Common myeloid progenitor, CD34-positive (primary cell): ENCODE data around the gene TRAPPC13.
"Not testable (repeated sequence)": the region's sequence is repeated elsewhere in the genome, so short reads cannot be mapped to it uniquely, and the experiment has no call there.

Source experiments
- CTCF ChIA-PET: fragments of 350-600 bp; sonication (Branson Sonifier 250); formaldehyde crosslinking; loops from one replicate; lab custom pipeline; 2021; ENCODE audit warnings: antibody characterized with exemption; lab: Charles Lee
- POLR2A ChIA-PET: fragments of 350-600 bp; sonication (Branson Sonifier 250); formaldehyde crosslinking; loops from one replicate; lab custom pipeline; 2021; ENCODE audit warnings: antibody characterized with exemption; lab: Charles Lee
- DNase-seq, 3 donors: peaks; one replicate each; pipeline versions ENCODE4 v3.0.0 to v3.0.0-alpha.2; 2013
- H3K27ac ChIP-seq, 2 experiments: 1 replicate in 1 of 2; 2 replicates in 1 of 2; pipeline ENCODE4 v1.7.0; 2013; ENCODE audit warnings: inconsistent platforms in 2 of 2, low read length in 2 of 2, mild to moderate bottlenecking in 2 of 2, low read depth in 1 of 2, moderate library complexity in 1 of 2; ENCODE audit not compliant: severe bottlenecking in 2 of 2, insufficient read depth in 1 of 2, poor library complexity in 1 of 2
- H3K27me3 ChIP-seq, 5 experiments: replicated peaks in 2 of 5; 1 replicate in 3 of 5; 2 replicates in 2 of 5; pipeline versions ENCODE4 v1.6.1 to v1.7.0; 2013; ENCODE audit warnings: low read length in 4 of 5, mild to moderate bottlenecking in 2 of 5, moderate library complexity in 2 of 5, inconsistent platforms in 1 of 5; ENCODE audit not compliant: insufficient read depth in 5 of 5, control insufficient read depth in 4 of 5
- H3K36me3 ChIP-seq, 4 experiments: 1 replicate in 2 of 4; 2 replicates in 2 of 4; pipeline versions ENCODE4 v1.6.1 to v1.7.0; 2013; ENCODE audit warnings: low read length in 3 of 4, control low read depth in 1 of 4, mild to moderate bottlenecking in 1 of 4; ENCODE audit not compliant: control insufficient read depth in 4 of 4, insufficient read depth in 4 of 4
- H3K4me1 ChIP-seq, 4 experiments: 1 replicate in 3 of 4; 2 replicates in 1 of 4; pipeline versions ENCODE4 v1.6.1 to v1.7.1; 2013; ENCODE audit warnings: low read length in 3 of 4, mild to moderate bottlenecking in 3 of 4, control low read depth in 1 of 4, inconsistent platforms in 1 of 4, moderate library complexity in 1 of 4; ENCODE audit not compliant: control insufficient read depth in 4 of 4, insufficient read depth in 4 of 4; ENCODE audit errors: control extremely low read depth in 1 of 4
- H3K4me3 ChIP-seq, 7 experiments: 1 replicate in 4 of 7; 2 replicates in 3 of 7; pipeline versions ENCODE4 v1.5.1 to v1.7.0; 2013; ENCODE audit warnings: mild to moderate bottlenecking in 7 of 7, low read length in 6 of 7, moderate library complexity in 6 of 7, inconsistent platforms in 2 of 7, low read depth in 2 of 7, control low read depth in 1 of 7; ENCODE audit not compliant: insufficient read depth in 4 of 7, control insufficient read depth in 1 of 7; ENCODE audit errors: extremely low read depth in 1 of 7
- H3K9me3 ChIP-seq, 5 experiments: 1 replicate in 4 of 5; 2 replicates in 1 of 5; pipeline versions ENCODE4 v1.6.1 to v1.7.1; 2013; ENCODE audit warnings: low read length in 4 of 5, mild to moderate bottlenecking in 2 of 5, inconsistent platforms in 1 of 5, low read depth in 1 of 5, moderate library complexity in 1 of 5; ENCODE audit not compliant: control insufficient read depth in 4 of 5, insufficient read depth in 2 of 5; ENCODE audit errors: control extremely low read depth in 1 of 5
- WGBS: methylation state at CpG from one replicate; pipeline ENCODE4 v1.1.5; 2013; ENCODE audit not compliant: insufficient coverage; 5-methylcytosine and 5-hydroxymethylcytosine counted together

The TRAPPC13 gene

DNA sequence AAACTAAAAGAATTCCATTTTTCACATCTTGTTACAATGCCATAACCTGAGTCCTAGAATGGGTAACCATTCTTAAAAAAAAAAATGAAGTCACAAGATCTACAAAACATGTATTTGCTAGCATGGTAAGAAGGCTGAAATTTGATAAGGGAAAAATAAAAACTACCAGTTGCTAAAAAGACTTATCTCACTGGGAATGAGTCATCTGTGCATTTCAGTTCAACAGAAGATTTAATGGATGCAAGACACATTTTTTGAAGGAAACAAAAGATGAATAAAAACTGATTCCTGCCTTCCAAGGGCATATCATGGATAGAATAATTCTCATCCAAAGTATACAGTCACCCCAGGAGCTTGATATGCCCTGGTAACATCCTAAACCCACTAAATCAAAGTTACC, 49.9 kb downstream of the TRAPPC13 start:
- Histone ChIP-seq H3K9me3 (no peaks in the 10 kb centered on the region), H3K27ac (no peak overlapping the region), H3K4me3 (no peak overlapping the region), H3K4me1 (no peaks in the 10 kb centered on the region), H3K36me3 (peaks cover 11 to 13% (median 11%) of the 10 kb centered on the region in 4 experiments), H3K27me3 (no peaks in the 10 kb centered on the region)
- ChIA-PET CTCF (no interaction called here), POLR2A (no interaction called here)
- no peak for DNase-seq

- H3K36me3 ChIP-seq: peaks cover 5 to 13% (median 11%) of the 10 kb centered on the region in 4 experiments
- WGBS: 100% methylated on average over 3 of the region's 3 CpGs
- H3K9me3 ChIP-seq, H3K27ac ChIP-seq, H3K4me1 ChIP-seq, DNase-seq, H3K4me3 ChIP-seq, POLR2A ChIA-PET, H3K27me3 ChIP-seq: not testable (repeated sequence)
- CTCF ChIA-PET: interaction anchor here (0.6 to 0.7 kb wide), 2 partner anchors 513 to 774 kb away, joined by 3 read pairs; no protein-coding TSS in a partner anchor
Measured at GRCh38 chr5:65676056-65676455, 51.2 kb downstream of the TRAPPC13 start.

GRCh38 chr5:65682148-65682547, 57.3 kb downstream of the TRAPPC13 start:
- Histone ChIP-seq H3K27me3 (no peaks in the 10 kb centered on the region), H3K9me3 (peaks cover 0 to 2% (median 0%) of the 10 kb centered on the region in 5 experiments), H3K36me3 (peaks cover 13 to 29% (median 18%) of the 10 kb centered on the region in 4 experiments), H3K27ac (no peak overlapping the region), H3K4me3 (no peak overlapping the region), H3K4me1 (no peaks in the 10 kb centered on the region)
- WGBS: 89% methylated on average over 3 of the region's 3 CpGs
- POLR2A ChIA-PET: no interaction called here
- DNase-seq: no peak
- CTCF ChIA-PET: no interaction called here

- Histone ChIP-seq H3K9me3 (no peaks in the 10 kb centered on the region), H3K36me3 (peaks cover 0 to 11% (median 6%) of the 10 kb centered on the region in 4 experiments), H3K4me3 (no peak overlapping the region), H3K27ac (no peak overlapping the region), H3K4me1 (no peaks in the 10 kb centered on the region), H3K27me3 (no peaks in the 10 kb centered on the region)
- WGBS: 97% methylated on average over 2 of the region's 2 CpGs
- POLR2A ChIA-PET: no interaction called here
- CTCF ChIA-PET: no interaction called here
- DNase-seq: no peak
Measured at GRCh38 chr5:65693121-65693520, 68.3 kb downstream of the TRAPPC13 start.

- Histone ChIP-seq H3K27me3 (no peaks in the 10 kb centered on the region), H3K4me1 (no peaks in the 10 kb centered on the region), H3K36me3 (peaks cover 0 to 14% (median 3%) of the 10 kb centered on the region in 4 experiments), H3K9me3 (no peaks in the 10 kb centered on the region), H3K4me3 (no peak overlapping the region), H3K27ac (no peak overlapping the region)
- ChIA-PET CTCF (interaction anchor here (1.9 kb wide), 1 partner anchor 15 kb away, joined by 4 read pairs; no protein-coding TSS in a partner anchor), POLR2A (no interaction called here)
- WGBS: 91% methylated on average over 3 of the region's 4 CpGs
- no peak for DNase-seq
Measured at GRCh38 chr5:65695162-65695755, 70.4 kb downstream of the TRAPPC13 start.

- no peaks in the 10 kb centered on the region for H3K4me1 ChIP-seq
- H3K27ac ChIP-seq: no peak overlapping the region
- WGBS: 98% methylated on average over 4 of the region's 4 CpGs
- POLR2A ChIA-PET: no interaction called here
- no peaks in the 10 kb centered on the region for H3K27me3 ChIP-seq
- no peak for DNase-seq
- H3K4me3 ChIP-seq: no peak overlapping the region
- no peaks in the 10 kb centered on the region for H3K9me3 ChIP-seq
- peaks cover 0 to 14% (median 3%) of the 10 kb centered on the region in 4 experiments for H3K36me3 ChIP-seq
- CTCF ChIA-PET: interaction anchor here (1.9 kb wide), 1 partner anchor 14 kb away, joined by 4 read pairs; no protein-coding TSS in a partner anchor
Measured at GRCh38 chr5:65695896-65696295, 71.1 kb downstream of the TRAPPC13 start.

DNA sequence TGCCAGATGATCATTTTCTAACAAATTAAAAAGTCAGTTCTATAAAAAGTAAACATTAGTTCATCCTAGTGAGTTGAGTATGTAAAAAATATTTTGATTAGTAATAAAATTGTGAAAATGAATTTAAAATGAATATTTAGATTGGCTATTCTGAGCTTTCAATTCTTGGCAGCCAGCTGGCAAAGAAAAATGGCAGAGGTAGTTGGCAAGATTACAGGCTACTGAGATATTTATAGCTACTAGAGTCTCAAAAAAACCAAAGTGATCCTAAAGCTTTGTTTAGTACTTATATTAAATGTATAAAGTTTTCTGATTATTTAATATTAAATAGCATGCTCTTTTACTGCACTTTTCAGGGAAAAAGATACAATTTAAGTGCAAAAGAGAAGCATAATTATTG, 72.1 kb downstream of the TRAPPC13 start:
- H3K27ac ChIP-seq: no peak overlapping the region
- POLR2A ChIA-PET: no interaction called here
- no peaks in the 10 kb centered on the region for H3K9me3 ChIP-seq
- no peaks in the 10 kb centered on the region for H3K4me1 ChIP-seq
- no peak for DNase-seq
- no peaks in the 10 kb centered on the region for H3K27me3 ChIP-seq
- H3K4me3 ChIP-seq: no peak overlapping the region
- H3K36me3 ChIP-seq: peaks cover 0 to 12% (median 5%) of the 10 kb centered on the region in 4 experiments
- CTCF ChIA-PET: no interaction called here
